ENCODE measurements around the gene DNAJC5G.
"Not testable (repeated sequence)": the region's sequence is repeated elsewhere in the genome, so short reads cannot be mapped to it uniquely, and the experiment has no call there.

Gene DNAJC5G

GRCh38 chr2:27312152-27312551 lies 36.9 kb downstream of the DNAJC5G start:
- no peak for DNase-seq

DNA sequence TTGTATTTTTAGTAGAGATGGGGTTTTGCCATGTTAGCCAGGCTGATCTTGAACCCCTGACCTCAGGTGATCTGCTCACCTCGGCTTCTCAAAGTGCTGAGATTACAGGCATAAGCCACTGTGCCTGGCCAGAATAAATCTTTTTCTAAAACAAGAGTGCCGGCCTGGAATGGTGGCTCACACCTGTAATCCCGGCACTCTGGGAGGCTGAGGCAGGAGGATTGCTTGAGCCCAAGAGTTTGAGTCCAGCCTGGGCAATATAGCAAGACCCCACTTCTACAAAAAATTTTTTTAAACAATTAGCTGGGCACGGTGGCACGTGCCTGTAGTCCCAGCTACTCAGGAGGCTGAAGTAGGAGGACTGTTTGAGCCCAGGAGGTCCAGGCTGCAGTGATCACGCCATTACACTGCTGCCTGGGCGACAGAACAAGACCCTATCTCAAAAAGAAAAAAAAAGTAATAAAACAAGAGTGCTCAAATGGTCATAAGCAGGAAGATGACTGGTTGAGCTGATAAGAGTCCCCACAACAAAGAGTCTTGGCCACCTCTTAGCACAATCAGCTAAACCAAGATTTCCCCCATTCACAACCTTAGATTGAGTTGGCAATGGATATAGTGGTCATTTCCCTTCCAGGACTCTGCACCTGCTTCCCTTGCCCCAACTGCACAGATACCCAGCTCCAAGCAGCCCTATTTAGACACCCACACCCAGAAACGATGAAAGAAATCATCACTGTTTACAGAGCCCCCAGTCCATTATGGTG lies 38.8 kb downstream of the DNAJC5G start:
- no peak for DNase-seq

DNA sequence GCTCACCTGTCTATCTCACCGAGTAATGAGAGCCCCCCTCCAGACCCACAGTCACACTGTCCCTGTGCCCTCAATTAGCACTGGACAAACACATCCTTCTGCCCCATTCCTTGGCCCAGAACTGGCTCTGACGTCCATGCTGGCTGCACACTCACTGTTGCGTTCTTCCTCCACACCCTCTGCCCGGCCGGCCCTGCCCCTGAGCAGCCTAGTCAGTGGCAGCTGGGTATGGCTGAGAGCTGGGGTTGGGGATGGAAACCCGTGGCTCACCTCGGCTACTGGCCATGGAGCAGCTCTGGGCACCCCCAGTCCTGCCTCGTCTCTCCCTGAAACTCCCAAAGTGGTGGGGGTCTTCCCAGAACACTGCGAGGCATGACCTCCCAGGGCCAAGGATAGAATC lies 39.5 kb downstream of the DNAJC5G start:
- no peak for DNase-seq

DNA sequence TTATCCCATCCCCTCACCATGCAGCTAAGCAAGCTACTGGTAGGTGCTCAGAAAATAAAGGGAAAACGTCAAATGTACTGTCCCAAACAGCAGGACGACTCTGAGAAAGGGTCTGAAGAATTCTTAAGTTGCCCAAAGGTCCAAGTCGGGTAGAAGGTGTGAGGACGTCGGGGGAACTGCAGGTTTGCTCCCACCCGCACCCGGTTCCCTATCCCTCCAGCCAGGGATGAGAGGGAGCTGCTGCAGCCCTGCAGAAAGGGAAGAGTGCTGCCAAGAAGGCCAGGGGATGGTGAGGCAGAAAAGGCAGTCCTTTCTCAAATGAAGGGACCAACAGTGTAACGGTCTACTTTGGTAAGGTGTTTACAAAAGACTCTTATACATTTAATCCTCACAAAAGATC lies 39.9 kb downstream of the DNAJC5G start:
- DNase-seq = no peak

DNA sequence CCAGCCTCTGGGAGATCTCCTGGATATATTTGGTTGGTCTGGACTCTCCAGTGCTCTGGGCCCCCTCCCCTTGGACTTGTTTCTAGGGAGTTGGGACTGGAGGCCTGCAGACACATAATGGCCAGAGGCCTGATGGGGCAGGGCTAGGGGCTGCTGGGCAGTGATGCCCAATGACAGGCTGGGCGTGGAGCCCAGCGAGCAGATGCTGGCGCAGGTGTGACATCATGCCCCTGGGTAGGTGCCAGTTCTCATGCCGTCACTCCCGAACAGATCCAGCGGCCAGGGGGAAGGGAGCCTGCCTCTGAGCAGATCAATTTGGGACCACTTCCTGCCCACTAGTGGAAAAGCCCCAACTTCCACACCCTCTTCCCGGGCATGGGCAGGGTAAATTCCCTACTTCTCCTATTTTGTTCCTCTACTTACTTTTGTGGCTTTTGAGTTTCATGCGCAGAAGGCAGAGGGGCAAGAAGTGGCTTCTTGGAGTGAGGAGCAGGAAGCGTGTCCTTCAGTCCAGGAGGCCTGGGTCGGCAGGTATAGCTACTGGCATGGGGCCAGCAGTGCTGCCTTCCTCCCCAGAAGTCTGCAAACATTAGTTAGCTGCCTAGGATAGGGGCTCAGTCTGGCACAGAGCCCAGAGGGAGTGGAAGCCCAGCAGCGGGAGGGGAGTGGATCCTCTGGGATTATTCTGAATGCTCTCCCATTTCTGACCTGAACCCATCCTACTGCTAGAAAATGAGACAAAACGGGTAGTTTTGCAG lies 41.6 kb downstream of the DNAJC5G start:
- DNase-seq = peak; percentile 16

- DNase-seq = not testable (repeated sequence)
Measured at GRCh38 chr2:27319839-27320238, 44.6 kb downstream of the DNAJC5G start.

DNA sequence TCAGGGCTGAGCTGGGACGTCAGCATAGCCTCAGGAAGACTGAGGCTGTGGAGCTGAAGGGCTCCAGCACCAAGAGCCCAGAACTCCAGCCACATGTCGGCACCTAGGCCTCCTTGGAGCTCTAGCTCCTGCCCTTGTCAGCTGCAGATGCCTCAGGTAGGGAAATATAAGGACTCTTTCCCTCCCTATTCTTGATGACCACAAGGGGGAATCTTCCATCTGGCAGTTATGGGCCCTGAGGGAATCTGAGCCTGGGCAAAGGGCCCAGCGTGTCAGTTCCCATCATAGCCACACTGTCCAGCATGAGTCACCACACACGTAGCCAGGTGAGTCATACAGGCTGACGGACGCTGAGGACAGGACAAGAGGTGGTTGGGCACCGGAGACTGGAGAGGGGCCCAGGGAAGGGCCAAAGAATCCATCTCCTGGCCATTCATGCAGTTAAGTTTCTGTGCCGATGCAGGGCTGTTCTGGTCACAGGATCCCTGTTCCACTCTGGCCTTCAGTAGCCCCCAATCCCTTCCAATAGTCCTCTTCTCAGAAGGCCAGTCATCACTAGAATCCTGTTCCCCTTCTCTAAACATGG lies 45.8 kb downstream of the DNAJC5G start:
- DNase-seq = no peak

DNA sequence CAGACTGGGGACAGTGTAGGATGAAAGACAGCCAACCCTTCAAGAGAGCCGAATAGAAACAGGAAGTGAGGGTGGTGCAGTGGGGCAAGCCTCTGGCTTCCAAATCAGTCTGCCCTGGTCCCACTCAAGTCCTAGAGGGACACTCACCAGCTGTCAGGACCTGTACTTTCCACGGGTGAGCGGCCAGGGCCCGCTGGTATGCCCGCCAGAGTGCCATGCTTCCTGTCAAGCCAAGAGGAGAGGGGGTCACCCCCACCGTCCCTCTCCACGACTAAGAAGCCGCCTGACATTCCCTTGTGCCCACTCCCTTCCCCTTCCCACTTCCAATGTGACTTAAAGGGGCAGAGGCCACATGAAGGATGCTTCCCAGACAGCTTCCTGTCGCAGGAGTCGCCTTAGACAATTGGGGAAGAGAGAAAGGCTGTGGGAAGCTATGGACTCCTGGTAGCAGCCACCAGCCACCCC lies 47.1 kb downstream of the DNAJC5G start:
- no peak for DNase-seq

DNA sequence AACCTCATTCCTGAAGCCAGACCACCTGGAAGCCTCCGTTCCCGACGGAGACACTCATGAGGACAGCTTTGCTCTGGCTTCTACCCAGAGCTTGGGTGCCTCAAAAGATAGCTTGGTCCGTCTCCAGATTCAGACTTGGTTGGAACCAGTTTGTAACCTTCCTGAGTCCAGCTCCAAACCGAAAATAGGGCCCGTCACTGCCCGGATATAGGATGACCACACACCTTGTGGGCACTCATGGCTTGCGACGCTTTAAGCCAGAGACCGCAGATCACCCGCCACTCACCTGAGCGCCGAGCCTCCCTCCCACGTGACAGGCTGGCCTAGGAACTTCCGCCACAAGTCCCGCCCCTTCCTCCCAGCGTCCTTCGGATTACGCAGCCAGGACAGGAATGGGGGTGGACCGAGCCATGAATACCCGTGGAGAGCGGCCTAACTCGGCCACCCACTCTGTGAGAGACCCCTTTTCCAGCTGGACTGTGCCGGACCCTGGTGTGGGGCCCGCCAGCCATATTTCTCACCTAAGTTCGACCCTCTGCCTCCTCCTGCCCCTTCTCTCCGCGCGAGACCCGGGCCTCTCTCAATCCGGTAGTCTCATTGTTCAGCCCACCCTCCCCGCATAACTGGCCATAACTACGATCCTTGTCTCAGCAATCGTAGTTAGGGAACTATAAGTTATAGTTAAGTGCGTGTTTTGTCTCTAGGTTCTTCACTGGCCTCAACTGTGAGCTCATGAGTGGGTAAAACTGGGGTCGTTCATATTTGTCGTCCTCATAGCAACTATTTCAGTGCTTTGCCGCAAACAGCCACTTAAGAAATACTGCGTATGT lies 47.7 kb downstream of the DNAJC5G start, which contains the start of gene MPV17:
Gene MPV17, minus strand, starts transcription at position 332 of the 830 bp plus-strand sequence. CDS start 580 bp downstream, outside the sequence.
- DNase-seq = peak; percentile 85

DNA sequence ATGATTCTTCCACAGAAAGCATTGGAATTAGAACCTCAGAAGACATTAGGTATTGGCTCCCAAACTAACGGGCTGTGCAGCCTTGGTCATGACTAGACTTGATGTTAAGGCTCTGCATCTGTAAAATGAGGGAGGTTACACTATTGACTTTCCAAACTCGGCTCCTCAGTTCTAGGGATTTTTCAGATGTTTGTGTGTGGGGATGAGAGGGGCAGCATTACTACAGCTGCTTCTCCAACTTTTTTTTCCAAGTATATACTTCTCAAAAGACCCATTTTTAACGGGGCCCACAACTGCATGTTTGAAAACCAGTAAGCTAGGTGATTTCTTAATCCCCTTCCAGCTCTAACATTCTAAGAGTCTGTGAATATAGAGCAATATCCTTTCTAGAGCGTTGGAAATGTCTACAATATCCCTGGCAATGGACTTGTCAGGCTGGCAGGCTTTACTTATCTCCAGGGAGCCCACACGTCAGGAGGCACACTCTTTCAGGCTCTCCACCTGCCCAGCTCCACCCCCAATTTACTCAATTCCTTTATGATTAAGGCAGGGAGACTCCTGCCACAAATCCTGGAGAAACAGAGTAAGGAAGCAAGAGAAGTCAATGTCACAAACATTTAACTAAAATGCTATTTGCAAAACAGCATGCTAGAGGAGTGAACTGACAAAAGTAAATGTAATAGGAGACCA lies 48.5 kb downstream of the DNAJC5G start:
- no peak for DNase-seq

- no peak for DNase-seq
Measured at GRCh38 chr2:27324720-27325119, 49.5 kb downstream of the DNAJC5G start.
